Measurements from ENCODE around the gene TMSB15C.

TMSB15C gene

GRCh38 chrX:104104676-104105075 lies 28.6 kb upstream of the TMSB15C start:
- TF ChIP-seq REST (IDR thresholded peaks at IDR 0.05; ENCODE audit: insufficient read depth in 1 of 2, low read depth in 2 of 2, low read length in 2 of 2) (no peak), TAF1 (IDR thresholded peaks at IDR 0.05; ENCODE audit: borderline replicate concordance, insufficient read depth, low read length) (no peak), SIN3A (IDR thresholded peaks at IDR 0.05; ENCODE audit: borderline replicate concordance, insufficient read depth, low read length) (no peak), POLR2AphosphoS5 (IDR thresholded peaks at IDR 0.05; ENCODE audit: low read depth, low read length) (no peak), FOXP2 (optimal IDR thresholded peaks at IDR 0.05; ENCODE audit: borderline replicate concordance, extremely low read depth, extremely low read length, insufficient read depth) (no peak)

GRCh38 chrX:104098919-104099318 lies 22.9 kb upstream of the TMSB15C start:
- TF ChIP-seq FOXP2 (optimal IDR thresholded peaks at IDR 0.05; ENCODE audit: borderline replicate concordance, extremely low read depth, extremely low read length, insufficient read depth) (no peak), SIN3A (IDR thresholded peaks at IDR 0.05; ENCODE audit: borderline replicate concordance, insufficient read depth, low read length) (no peak), TAF1 (IDR thresholded peaks at IDR 0.05; ENCODE audit: borderline replicate concordance, insufficient read depth, low read length) (no peak), POLR2AphosphoS5 (IDR thresholded peaks at IDR 0.05; ENCODE audit: low read depth, low read length) (no peak), REST (IDR thresholded peaks at IDR 0.05; ENCODE audit: insufficient read depth in 1 of 2, low read depth in 2 of 2, low read length in 2 of 2) (no peak)

GRCh38 chrX:104098151-104098808 lies 22.2 kb upstream of the TMSB15C start:
- TF ChIP-seq FOXP2 (optimal IDR thresholded peaks at IDR 0.05; ENCODE audit: borderline replicate concordance, extremely low read depth, extremely low read length, insufficient read depth) (no peak), REST (IDR thresholded peaks at IDR 0.05; ENCODE audit: insufficient read depth in 1 of 2, low read depth in 2 of 2, low read length in 2 of 2) (no peak), POLR2AphosphoS5 (IDR thresholded peaks at IDR 0.05; ENCODE audit: low read depth, low read length) (no peak), TAF1 (IDR thresholded peaks at IDR 0.05; ENCODE audit: borderline replicate concordance, insufficient read depth, low read length) (no peak), SIN3A (IDR thresholded peaks at IDR 0.05; ENCODE audit: borderline replicate concordance, insufficient read depth, low read length) (no peak)

GRCh38 chrX:104085919-104086318 lies 9.9 kb upstream of the TMSB15C start:
- no peak for TF ChIP-seq REST (IDR thresholded peaks at IDR 0.05; ENCODE audit: insufficient read depth in 1 of 2, low read depth in 2 of 2, low read length in 2 of 2)
- TF ChIP-seq SIN3A (IDR thresholded peaks at IDR 0.05; ENCODE audit: borderline replicate concordance, insufficient read depth, low read length): no peak
- TF ChIP-seq TAF1 (IDR thresholded peaks at IDR 0.05; ENCODE audit: borderline replicate concordance, insufficient read depth, low read length): no peak
- no peak for TF ChIP-seq POLR2AphosphoS5 (IDR thresholded peaks at IDR 0.05; ENCODE audit: low read depth, low read length)
- TF ChIP-seq FOXP2 (optimal IDR thresholded peaks at IDR 0.05; ENCODE audit: borderline replicate concordance, extremely low read depth, extremely low read length, insufficient read depth): no peak
